CD4-positive, alpha-beta T cell treated with Interferon gamma for 1 hour (primary cell): ENCODE results near the gene HDGFL3.
A peak's percentile ranks its signal among the peaks of the same experiment; 100 is the strongest.

Source experiments
- DNase-seq: peaks from one replicate; pipeline ENCODE4 v3.0.0-alpha.2; 2020

The HDGFL3 gene

DNA sequence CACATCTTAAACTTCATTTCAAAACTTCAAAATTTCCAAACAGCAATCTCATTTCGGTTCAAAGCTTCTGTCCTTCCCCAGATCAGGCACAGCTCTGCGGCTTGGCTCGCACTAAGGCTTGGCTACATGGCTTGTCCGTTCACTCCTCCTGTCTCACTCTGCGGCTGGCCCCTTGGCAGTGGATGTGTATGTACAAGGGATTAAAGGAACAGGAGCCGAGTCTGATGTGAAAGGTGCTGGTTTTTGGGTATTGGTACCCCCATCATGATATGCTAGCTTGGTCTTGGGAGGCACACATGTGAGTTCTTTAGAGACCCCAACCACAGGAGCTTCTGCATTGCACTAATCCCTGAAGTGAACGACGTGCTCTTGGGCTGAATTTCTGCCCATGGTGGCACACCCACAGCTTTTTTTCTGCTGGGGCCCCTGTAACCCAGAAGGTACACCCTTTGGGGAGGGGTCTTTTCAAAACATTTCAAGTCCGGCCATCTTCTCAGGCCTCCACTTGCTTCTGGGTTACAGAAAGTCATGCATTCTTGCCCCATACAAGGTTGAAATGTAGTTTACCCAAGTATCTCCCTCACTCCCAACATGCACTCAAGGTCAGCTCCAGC, 87.5 kb downstream of the HDGFL3 start:
- DNase-seq = no peak

DNA sequence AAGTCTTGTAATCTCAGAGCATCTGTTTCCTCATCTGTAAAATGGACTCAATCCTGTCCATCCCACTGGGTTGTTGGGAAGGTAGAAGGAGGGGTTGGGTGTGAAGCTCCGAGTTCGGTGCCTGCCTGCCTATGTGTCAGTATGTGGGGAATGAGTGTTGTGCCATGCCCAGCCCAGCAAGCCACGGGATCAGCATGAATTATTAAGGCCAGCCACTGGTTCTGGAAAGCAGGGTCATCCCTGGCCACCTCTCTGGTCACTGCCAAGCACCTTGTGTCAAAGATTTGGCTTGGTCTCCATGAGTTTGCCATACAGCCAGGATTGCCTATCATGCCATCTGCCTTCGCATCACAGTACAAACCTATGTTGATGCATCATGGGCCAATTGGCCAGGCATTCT, 88.7 kb downstream of the HDGFL3 start:
- no peak for DNase-seq

DNA sequence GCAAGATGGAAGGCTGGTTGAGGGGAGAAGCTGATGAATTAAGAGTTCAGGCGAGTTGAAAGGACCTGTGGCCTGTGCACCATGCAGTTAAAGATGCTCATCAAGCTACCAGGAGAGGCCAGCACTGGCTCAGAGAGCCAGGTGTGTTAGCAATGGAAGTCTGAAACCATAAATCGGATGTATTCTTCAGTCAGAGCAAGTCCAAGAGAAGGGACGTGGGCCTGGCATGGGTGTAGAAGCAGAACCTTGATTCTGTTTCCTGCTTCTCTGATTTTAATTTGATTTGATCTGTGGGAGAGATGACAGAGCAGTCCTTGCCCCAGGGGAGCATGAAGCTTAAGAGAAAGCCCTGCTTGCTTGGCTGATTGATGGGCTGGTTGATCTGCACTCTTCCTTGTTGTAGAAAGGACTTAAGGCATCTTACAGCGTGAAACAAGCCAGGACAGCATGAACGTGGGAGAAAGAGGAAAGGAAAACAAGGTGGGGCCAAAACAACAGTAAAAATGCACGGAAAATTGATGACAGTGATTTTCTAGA, 89.3 kb downstream of the HDGFL3 start:
- DNase-seq = no peak

DNA sequence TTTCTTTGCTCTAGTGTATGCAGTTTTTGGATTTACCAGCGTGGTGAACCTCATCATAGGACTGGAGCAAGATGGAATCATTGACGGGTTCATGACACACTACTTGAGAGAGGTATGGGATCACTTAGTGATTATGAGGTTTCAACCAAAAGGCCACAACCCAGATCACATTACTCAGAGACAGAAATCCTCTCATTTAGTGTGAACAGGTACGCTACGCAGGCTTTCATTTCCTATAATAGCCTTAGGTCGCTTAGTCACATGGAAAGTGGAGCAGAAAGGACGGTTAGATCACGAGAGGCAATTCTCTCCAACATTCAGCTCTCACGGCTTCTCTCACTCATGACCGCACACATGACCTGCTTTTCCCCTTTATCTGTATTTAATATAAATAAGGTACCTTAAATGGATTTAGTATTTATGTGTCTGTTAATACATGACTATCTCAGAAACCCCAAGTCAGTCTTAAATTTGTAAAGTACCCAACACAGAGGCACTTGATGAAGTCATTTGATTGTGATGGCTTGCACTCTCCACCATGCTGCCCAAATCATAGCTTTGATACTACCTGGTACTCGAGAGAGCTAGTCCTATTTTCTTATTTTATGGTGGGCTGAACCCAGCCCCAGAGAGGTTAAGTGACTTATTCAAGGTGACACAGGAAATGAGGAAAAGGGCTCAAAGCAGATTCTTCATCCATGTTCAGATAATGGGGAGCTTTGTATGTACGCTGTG, 91.6 kb downstream of the HDGFL3 start:
- DNase-seq = no peak

DNA sequence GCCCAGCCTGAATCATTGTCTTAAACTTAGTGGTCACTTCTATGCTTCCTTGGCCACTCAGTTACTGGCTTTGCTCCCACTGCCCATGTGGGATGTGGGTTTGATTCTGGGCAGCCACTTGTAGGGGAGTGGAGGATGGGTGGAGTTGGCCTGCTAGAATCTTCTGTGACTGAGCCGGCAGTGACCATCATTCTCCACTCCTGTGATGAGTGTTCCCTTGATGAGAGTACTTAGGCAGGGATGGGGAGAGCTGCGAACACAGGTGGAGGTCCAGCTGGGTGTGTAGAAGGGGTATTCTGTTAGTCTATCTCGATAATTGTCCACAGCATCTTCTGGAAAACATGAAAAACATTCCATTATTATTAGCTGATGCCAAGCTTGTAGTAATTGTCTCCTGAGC, 92.2 kb downstream of the HDGFL3 start:
- no peak for DNase-seq

DNA sequence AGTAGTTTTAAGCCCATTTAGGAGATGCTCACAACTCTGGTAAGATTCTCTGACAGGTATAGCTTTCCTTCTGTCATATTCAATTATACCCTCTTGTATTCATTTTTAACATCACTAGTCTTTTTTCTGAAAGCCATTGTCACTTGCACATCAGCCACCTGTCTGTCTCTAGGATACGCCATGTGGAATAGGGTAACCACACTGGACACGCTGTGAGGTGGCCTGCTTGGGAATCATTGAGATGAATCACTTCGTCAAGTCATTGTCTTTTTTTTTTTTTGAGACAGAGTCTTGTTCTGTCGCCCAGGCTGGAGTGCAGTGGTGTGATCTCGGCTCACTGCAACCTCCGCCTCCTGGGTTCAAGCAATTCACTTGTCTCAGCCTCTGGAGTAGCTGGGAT, 92.8 kb downstream of the HDGFL3 start:
- no peak for DNase-seq

DNA sequence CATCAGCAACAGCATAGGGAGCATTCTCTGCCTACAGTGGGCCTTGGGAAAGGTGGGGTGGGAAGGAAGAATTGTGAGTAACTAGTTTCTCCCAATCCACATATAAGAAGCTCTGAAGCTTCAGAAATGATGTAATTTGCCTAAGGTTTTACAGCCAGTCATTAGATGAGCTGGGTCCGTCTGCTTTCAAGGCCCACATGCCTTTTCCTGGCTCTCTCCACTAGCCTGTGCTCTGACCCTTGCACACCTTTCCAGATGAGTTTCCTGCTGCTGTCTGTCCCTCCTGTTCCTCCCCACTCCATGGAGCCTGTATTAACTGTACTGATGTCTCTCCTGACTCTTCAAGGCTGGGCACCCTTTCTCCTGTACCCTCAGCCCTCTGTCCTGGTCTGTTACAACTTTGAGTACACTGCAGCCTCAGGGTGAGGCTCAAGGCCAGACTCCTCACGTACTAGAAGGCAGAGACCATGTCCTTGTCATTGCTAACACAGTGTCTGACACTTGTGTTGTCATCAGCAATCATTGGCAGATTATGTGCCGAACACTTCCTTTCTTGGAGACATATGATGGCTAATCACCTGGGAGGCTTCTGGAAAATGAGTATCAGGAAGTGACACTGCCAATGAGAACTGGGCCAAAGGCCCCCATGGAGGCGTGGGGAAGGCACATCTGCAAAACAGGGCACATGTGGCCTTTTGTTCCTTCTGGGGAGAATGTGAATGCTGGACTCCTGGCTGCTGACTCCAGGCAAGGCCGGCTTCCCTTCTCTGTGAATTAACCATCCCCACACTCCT, 93.5 kb downstream of the HDGFL3 start:
- no peak for DNase-seq

DNA sequence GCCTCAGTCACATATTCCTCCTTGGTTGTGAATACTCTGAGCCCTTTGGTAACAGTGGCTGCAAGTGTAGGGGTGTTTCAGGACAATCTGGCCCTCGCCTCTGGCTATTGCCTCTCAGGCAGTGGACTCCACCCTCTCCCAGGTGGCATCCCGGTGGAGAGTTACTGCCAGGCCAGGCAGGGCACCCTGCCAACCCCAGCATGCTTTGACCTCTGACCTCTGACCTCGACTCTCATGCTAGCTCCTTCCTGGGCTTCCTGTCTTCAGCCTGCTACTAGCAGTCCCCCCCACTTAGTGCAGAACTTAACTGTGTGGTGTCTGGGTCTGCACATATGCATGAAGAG, 94.7 kb downstream of the HDGFL3 start:
- no peak for DNase-seq

DNA sequence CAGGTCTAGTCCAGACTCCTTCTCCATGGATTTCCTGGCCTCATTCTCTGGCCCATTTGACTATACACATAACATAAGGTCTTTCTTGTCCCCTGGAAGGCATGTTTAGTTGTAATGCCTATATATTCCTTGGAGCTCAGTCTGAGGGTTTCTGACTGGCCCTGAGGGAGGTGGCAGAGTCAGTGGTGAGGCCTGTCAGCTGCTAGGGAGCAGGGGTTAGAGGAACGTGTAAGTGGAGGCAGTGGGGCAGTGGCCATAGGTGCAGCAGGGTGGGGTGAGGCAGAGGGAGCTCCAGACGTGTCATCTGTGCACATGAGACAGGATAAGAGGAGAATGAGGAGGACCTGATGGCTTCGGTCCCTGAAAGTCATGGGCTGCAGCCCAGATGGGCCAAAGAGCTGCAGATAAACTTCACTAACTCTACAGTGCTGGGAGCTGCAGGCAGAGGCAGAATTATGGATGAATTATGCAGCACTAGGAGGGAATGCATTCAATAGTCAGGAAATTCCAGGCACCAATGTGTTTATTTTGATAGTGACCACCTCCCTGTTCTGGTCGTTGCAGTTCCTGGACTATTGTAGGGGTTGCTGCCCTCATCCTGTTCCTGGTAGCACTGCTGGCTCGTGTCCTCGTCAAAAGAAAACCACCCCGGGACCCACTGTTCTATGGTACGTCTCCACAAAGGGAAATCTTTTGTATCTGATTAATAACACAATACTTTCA, 95.2 kb downstream of the HDGFL3 start:
- no peak for DNase-seq

DNA sequence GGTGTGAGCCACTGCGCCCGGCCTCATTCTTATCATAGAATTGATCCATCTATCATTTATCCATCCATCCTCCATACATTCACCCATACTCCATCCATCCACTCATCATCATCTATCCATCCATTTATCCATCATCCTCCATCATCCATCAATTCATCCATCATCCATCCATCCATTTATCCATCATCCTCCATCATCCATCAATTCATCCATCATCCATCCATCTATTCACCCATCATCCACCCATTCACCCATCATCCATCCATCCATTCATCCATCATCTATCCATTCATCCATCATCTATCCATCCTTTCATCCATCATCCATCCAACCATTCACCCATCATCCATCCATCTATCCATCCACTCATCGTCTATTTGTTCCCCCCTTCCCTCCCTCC, 96.5 kb downstream of the HDGFL3 start:
- no peak for DNase-seq

DNA sequence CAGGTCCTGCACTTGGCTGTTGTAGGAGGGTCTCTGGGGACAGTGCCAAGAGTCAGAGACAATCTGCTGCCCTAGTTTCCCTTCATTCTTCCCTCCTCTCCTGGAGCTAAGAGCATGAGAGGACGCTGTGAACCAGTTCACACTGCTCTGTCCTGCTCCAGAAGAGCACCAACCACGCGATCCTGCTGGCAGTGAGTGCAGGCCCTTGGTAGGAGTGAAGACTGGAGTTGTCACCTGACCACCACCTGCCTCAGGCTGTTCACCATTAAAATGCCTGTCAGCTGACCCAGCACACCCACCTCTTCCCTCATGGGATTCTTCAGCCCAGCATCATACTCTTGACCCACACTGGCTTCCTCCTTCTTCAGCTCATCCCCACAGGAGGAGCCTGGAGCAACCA, 97.2 kb downstream of the HDGFL3 start:
- no peak for DNase-seq

DNA sequence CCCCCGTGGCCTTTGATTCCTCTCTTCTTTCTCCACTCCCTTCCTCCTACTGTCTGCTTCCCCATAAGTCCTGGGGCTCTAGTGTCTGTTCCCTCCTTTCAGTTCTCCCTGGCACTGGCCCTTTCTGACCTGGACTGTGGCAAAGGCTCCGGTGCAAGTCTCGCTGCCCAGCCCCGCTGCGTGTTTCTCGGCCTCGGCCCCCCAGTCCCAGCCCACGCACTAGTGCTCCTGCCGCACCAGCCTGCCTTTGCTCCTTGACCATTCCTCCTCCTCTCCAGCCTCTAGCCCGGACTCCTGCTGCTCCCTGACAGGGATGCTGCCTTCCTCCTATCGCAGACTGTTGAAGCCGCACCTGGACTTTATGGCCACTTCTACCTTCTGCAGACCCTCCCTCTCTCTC, 98.1 kb downstream of the HDGFL3 start:
- DNase-seq = no peak

DNA sequence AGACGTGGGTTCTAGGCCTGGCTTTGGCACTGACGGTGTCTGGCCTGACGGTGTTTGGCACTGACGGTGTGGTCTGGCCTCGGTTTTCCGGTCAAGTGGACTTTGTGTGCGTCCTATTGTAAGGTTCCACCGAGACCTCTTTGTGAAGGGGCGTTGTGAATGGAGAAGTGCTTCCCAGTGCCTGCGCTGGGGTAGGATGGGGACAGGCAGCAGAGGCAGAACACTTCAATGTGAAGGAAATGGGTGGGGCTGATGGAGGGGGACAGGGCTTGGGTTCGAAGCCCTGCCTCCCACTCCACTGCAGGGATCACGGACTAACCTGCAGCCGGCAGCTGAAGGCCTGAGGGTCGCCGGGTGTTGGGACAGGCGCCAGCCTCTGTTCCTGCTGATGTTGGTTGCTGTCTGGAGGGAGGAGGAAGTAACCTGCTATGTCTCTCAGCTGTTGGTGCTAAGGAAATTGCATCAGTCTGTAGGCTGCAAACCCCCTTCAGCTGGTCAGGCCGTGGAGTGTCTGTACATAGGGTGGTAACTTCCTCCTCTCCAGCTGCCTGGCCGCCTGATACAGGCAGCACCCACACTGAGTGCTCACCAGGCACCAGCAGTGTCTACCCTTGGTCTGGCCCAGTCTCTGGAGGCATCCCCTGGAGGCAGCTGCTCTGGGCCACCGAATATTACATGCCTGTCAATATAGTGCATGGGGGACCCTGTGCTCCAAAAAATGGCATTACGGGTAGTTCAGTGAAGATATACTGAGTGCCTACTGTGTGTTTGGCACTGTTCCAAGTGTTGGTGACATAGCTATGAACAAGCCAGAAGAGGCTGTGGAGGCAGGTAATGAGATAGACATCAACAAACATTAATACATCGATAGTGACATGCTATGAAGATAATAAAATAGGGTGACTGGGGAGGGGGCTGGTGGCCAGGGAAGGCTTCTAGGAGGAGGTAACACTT, 99.1 kb downstream of the HDGFL3 start:
- peak; percentile 72 for DNase-seq

DNA sequence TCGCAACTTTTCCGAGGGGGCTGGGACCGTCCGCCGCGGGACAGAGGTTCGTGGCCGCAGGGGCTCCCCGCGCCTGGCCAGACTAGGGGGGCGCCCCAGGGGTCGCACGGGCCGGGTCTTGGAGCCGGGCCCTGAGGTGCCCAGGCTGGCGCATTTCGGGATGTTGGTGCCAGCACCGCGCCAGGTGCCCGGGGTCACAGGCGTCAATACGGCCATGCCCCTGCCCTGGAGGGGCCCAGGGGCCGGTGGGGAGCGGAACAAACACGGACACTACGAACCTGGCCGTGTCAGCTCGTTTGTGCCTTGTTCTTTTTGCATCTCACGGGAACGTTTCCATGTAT, 99.8 kb downstream of the HDGFL3 start:
- DNase-seq = no peak

DNA sequence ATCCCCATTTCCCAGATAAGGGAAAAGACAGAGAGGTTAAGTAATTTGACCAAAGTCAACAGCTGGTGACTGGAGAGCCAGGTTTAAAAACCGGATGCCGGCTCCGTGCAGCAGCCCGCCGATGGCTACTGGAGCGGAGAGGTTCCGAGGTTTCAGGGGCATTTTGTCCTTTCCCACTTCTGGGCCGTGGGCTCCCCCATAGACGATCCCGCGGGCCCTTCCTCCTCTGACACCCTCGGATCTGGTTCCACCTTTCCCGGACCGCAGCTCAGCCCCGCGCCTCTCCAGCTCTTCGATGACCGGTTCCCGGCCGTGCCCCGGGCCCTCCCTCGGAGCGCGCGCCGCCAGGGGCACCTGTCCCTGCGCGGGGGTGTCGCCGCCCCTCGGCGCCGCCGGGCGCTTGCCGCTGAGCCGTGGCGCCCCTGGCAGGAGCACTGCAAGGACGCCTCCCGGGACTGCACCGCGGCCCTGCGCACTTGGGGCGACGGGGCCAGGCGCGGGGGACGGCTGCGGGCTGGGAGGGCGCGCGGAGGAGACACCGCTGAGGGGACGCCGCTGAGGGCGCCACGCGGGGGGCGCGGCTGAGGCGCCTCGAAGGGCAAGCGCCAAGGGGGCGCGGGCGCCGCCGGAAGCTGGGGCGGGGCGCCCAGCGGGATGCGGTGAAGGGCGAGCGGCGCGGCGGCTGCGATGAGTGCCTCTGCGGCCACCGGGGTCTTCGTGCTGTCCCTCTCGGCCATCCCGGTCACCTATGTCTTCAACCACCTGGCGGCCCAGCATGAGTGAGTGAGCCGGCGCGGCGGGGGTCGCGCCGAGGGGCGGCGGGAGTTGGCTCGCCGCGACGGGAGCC, 100.4 kb downstream of the HDGFL3 start, which contains the start of gene TM6SF1:
Gene TM6SF1 (plus strand): TSS at position 652 of the 847 bp plus-strand sequence. CDS start 36 bp downstream, at position 688.
- DNase-seq = peak; percentile 6

DNA sequence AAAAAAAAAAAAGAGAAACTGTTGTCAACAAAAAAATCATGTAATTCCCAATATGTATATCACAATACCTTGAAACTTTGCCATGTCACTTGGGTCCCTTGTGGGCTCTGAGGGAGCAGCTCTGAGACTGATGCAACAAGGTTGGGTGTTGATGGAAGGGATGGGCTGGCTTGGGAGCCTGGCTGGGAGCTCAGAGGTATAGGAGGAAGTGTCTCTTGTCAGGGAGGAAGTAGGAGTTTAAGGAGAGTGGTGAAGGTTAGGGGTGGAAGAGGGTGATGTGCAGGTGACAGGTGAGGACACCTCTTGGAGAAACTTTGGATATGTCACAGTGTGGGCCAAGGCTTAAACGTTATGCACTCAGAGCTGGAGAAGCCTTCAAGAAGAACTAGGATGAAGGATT, 102.2 kb downstream of the HDGFL3 start:
- no peak for DNase-seq

DNA sequence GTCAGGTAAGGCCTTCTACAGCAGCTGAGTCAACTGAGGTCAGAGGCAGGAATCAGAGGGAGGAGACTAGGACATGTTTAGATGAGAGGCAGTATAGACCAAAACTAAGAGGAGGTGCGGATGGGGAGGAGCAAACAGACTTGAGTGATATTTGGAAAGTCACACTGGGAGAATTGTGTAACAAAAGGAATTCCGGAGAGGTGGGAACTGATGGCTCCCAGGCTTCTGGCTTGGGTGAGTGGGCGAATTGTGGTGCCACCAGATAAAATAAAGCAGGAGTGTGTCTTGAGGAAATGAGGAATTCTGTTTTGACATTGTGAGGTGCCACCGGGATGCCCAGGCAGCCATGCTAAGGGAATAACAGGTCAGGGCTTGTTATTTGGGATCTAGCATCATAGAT, 103.5 kb downstream of the HDGFL3 start:
- no peak for DNase-seq

DNA sequence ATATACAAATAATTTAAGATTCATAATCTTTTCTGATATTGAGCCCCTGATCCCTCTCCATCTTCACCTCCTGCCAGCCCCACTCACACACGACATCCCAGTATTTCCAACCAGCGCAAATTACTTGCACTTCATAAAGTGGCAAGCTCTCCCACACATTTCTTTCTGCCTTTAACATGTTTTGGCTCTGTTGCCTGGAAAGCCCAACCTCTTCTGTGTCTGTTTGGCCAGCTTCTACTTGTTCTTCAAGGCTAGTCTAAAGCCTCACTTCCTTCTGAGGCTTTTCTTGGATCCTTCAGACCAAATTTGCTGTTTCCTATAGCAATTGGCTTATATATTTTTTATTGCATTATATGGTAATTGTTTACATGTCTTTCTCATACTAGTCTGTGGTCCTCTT, 105.3 kb downstream of the HDGFL3 start:
- DNase-seq = no peak

DNA sequence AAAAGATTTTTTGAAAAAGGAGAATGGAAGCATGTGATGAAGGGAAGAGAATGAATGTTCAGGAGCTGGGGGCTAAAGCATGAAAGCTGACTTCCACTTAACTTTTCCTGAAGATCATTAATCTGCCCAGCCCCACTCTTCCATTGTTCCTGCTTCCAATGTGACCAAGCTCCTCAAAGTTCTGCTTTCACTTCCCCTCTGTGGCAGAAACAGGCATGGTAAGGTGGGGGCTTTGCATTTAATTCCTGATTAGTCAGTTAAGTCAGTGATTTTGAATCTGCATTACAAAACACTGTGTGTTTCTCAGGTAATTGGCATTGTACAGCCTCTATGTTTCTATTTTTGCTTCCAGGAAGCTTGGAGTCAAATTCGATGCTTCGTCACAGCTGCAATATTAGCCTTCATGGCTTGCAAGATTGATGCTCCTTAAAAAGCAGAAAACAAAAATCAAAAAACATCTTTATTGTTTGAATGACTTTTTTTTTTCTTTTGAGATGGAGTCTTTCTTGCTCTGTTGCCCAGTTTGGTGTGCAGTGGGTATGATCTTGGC, 107.5 kb downstream of the HDGFL3 start:
- no peak for DNase-seq

DNA sequence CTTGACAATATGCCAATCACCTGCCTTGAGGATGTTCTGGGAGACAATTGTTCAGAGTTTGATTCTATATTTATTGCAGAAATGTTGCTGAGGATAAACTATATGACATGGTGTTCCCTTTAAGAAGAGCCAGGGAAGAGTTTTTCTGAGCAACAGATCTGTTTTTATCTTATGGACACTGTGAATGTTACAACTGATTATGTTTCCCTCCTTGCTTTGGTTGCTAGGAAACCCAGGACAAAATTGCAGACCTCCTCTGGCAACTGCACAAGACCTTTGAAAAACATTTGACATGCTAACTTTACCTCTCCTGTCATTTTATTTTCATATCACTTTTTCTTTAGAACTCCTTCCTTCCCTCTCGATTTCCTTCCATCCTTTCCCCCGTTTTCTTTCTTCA, 108.3 kb downstream of the HDGFL3 start:
- DNase-seq = no peak

DNA sequence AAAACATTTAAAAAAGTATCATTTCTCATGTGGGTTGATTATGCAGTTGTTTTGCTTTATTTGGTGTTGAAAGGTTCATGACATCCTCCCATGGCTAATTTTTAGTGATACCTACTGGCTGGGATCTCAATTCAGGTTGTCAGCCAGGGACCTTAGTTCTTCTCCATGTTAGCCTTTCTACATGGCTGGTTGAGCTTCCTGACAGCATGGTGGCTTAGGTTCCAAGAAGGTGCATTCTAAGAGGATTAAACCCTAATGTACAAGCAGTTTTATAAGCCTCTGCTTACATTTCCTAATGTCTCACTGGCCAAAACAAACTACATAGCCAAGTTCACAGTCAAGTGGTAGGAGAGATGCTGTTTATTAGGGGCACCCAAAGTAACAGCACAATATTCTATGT, 109.5 kb downstream of the HDGFL3 start:
- no peak for DNase-seq
